Right lobe of liver (tissue), 6 donors: Measurements from ENCODE around the gene ELFN1. TPM values are rescaled to one million over a fixed set of nuclear protein-coding genes. Genes with fewer than 3 reads are reported as not detected.

ENCODE experiments used
- ATAC-seq, 4 donors: fragments of 200-7000 bp; cut with Tn5 transposase; one replicate each; pipeline ENCODE4 v1.9.1; 2020; ENCODE audit warnings: mild to moderate bottlenecking in 4 of 4, moderate library complexity in 4 of 4
- DNase-seq, 3 donors: peaks; one replicate each; pipeline ENCODE4 v3.0.0-alpha.2; 2020
- H3K27ac ChIP-seq, 3 donors: fragments of 200-600 bp; one replicate each; pipeline ENCODE4 v1.8.0; 2022
- H3K27me3 ChIP-seq, 2 donors: fragments of 200-600 bp; one replicate each; pipeline ENCODE4 v1.8.0; 2022
- H3K36me3 ChIP-seq, 4 donors: fragments of 200-600 bp; sonication (generic) in 1 of 4; one replicate each; pipeline versions ENCODE4 v1.5.1 to v1.8.0; 2017 to 2022; ENCODE audit warnings: control low read depth in 1 of 4
- H3K4me1 ChIP-seq, 4 donors: fragments of 200-600 bp; sonication (generic) in 1 of 4; one replicate each; pipeline versions ENCODE4 v1.5.1 to v1.8.0; 2017 to 2022; ENCODE audit warnings: control low read depth in 1 of 4
- H3K4me3 ChIP-seq, 3 donors: fragments of 200-600 bp; one replicate each; pipeline ENCODE4 v1.8.0; 2022
- H3K9me3 ChIP-seq, 4 donors: fragments of 200-600 bp; sonication (generic) in 1 of 4; one replicate each; pipeline versions ENCODE4 v1.5.1 to v1.8.0; 2017 to 2022; ENCODE audit warnings: control low read depth in 1 of 4
- POLR2A ChIP-seq: fragments of 450-650 bp; IDR thresholded peaks from one replicate; pipeline ENCODE4 v1.6.1; 2017; ENCODE audit warnings: antibody characterized with exemption, mild to moderate bottlenecking
- WGBS: methylation state at CpG from one replicate; pipeline ENCODE4 v1.1.6; 2018; ENCODE audit warnings: low coverage, low lambda C conversion rate; ENCODE audit not compliant: insufficient coverage; ENCODE audit errors: missing lambda C conversion rate; 5-methylcytosine and 5-hydroxymethylcytosine counted together
- intact Hi-C, 2 donors: fragments of 100-400 bp; cut with DNase I; formaldehyde crosslinking; loops; one replicate each; pipeline versions ENCODE4 v1.11.2 to v1.14.1; 2022
- total RNA-seq, 6 experiments: library from RNA; depleted of rRNA in 2 of 6; stranded (reverse); fragments of >200 nt in 2 of 6; fragmentation: NEBNext Ultra II Directional in 3 of 6; extraction: Animal tissue kit (Norgen Biotek cat#: 25700) in 3 of 6; gene quantifications; one replicate each; pipeline versions ENCODE4 v1.1.0 to v1.2.4, GENCODE V29; 2016 to 2023
- TF ChIP-seq, protein P1 (sequence below), 4 donors: fragments of 200-600 bp in 3 of 4; fragments of 450-650 bp in 1 of 4; IDR thresholded peaks; one replicate each; pipeline versions ENCODE4 v1.5.1 to v1.8.0; 2016 to 2022; ENCODE audit warnings: antibody characterized with exemption in 4 of 4, mild to moderate bottlenecking in 2 of 4
- donor health status: DM: no; HTN: yes; CAD: no.
- donor health status: DM: no; HTN: no; CAD: no.
- donor health status: DM: no; HTN: no; CAD: no.
- donor health status: DM: no; HTN: yes; CAD: no.
- donor health status: DM: no; HTN: yes; CAD: no.

ELFN1 gene
- total RNA-seq, 6 experiments from 2014 or later, result 5.4 to 13.0 (median 7.5) TPM

DNA sequence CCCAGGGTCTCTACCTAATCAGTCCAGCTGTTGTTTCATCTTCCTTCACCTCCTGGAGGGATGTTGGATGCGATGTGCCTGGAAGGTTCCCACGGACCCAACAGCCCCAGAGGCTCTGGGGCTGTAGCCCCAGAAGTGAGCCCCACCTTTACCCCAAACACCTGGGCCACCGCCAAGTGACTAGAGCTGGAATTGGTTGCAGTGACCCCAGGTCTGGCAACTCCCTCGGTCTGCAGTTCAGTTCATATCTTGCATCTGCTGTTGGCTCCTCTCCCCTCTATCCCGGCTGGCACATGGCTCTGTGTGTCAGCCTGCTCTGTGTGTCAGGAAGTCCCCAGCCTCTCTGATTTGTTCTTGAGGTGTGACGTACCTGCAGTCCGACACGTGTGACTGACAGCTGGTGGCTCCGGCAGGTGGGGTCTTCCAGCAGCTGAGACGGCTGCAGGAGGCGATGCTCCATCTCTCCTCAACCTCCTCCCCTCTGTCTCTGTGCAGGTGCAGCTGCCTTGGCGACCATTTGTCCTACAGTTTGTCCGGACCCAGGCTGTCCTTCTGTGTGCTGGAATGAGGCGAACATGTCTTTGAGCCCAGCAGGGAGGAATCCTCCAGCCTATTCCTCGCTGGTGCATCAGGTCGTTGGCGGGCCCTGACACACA, 38.6 kb downstream of the ELFN1 start:
- Histone ChIP-seq H3K4me1 (peaks cover 0 to 36% (median 10%) of the 10 kb centered on the region in 4 donors), H3K4me3 (no peak overlapping the region), H3K9me3 (no peaks in the 10 kb centered on the region), H3K36me3 (no peaks in the 10 kb centered on the region), H3K27ac (peak overlapping the region in 2 of 3 donors; percentile 47 to 70), H3K27me3 (no peaks in the 10 kb centered on the region)
- TF ChIP-seq, protein P1, sequence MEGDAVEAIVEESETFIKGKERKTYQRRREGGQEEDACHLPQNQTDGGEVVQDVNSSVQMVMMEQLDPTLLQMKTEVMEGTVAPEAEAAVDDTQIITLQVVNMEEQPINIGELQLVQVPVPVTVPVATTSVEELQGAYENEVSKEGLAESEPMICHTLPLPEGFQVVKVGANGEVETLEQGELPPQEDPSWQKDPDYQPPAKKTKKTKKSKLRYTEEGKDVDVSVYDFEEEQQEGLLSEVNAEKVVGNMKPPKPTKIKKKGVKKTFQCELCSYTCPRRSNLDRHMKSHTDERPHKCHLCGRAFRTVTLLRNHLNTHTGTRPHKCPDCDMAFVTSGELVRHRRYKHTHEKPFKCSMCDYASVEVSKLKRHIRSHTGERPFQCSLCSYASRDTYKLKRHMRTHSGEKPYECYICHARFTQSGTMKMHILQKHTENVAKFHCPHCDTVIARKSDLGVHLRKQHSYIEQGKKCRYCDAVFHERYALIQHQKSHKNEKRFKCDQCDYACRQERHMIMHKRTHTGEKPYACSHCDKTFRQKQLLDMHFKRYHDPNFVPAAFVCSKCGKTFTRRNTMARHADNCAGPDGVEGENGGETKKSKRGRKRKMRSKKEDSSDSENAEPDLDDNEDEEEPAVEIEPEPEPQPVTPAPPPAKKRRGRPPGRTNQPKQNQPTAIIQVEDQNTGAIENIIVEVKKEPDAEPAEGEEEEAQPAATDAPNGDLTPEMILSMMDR (IDR thresholded peaks at IDR 0.05), result no peak
- TF ChIP-seq POLR2A, result no peak
- peak; percentile 55 to 88 (median 77) for DNase-seq
- intact Hi-C loops, result loop anchor here in 1 of 2 donors (5.0 kb wide), 1 partner anchor 36 kb away; the partner anchor contains the start of gene ELFN1
- 67% methylated on average over 1 of the region's 17 CpGs for WGBS
- peak; percentile 68 to 72 (median 69) for ATAC-seq

GRCh38 chr7:1709281-1709680, 39.2 kb downstream of the ELFN1 start:
- no peak overlapping the region for H3K4me3 ChIP-seq
- 91% methylated on average over 4 of the region's 10 CpGs for WGBS
- DNase-seq (peak in 1 of 3 donors; percentile 18), ATAC-seq (no peak)
- no peaks in the 10 kb centered on the region for H3K9me3 ChIP-seq
- TF ChIP-seq, protein P1 (IDR thresholded peaks at IDR 0.05), result no peak
- TF ChIP-seq POLR2A, result no peak
- no peaks in the 10 kb centered on the region for H3K36me3 ChIP-seq
- no peaks in the 10 kb centered on the region for H3K27me3 ChIP-seq
- H3K27ac ChIP-seq, result peak overlapping the region in 1 of 3 donors; percentile 45
- peaks cover 0 to 39% (median 12%) of the 10 kb centered on the region in 4 donors for H3K4me1 ChIP-seq
- intact Hi-C loops, result loop anchor here in 1 of 2 donors (5.0 kb wide), 1 partner anchor 37 kb away; the partner anchor contains the start of gene ELFN1

DNA sequence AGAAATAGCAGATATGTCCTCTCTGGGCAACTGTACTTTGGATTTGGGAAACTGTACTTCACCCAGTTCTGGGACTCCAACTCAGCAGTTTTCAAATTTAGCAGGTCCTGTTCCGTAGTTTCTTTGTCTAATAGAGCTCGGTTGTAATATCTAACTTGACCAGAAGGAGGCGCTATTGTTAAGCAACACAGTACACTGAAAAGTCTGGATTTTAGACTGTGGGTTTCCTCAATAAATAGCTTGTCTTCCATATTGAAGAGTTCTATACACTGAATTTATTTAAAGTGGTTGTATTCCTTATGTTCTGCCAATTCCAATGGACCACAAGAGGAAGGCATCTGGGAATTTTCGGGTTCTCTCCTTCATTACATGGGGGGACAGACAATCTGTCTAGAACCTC, 39.8 kb downstream of the ELFN1 start:
- no peak for ATAC-seq
- H3K4me1 ChIP-seq, result peaks cover 0 to 41% (median 15%) of the 10 kb centered on the region in 4 donors
- WGBS, result 88% methylated on average over 4 of the region's 4 CpGs

DNA sequence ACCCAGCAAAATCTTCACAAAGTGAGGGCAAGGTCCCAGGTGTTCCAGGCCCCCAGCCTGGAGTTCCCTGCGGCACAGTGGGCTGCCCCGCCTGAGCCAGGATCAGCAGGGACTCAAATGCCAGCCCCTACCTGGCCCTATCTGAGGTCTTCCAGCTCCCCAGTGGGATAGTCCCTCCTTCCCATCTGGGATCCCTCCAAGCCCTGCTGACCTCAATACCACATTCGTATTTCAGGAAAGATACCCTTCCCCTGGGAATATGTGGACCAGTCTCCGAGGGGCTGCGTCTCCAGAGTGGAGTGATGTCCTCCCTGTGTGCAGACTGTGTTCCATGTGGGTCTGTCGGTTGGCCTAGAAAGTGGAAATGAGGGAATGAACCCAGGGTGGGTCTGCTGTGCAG, 40.9 kb downstream of the ELFN1 start:
- H3K36me3 ChIP-seq, result no peaks in the 10 kb centered on the region
- intact Hi-C loops, result no loop called here
- no peaks in the 10 kb centered on the region for H3K27me3 ChIP-seq
- H3K4me1 ChIP-seq, result peaks cover 0 to 51% (median 20%) of the 10 kb centered on the region in 4 donors
- DNase-seq (peak in 1 of 3 donors; percentile 14), ATAC-seq (no peak)
- WGBS, result 83% methylated on average over 4 of the region's 6 CpGs
- H3K27ac ChIP-seq, result no peak overlapping the region
- no peaks in the 10 kb centered on the region for H3K9me3 ChIP-seq
- H3K4me3 ChIP-seq, result no peak overlapping the region
- no peak for TF ChIP-seq POLR2A
- TF ChIP-seq, protein P1 (IDR thresholded peaks at IDR 0.05), result no peak

More for the DNA sequence above, 39.8 kb downstream of the ELFN1 start:
- DNase-seq, result no peak
- no peak overlapping the region for H3K4me3 ChIP-seq
- intact Hi-C loops, result loop anchor here in 1 of 2 donors (5.0 kb wide), 1 partner anchor 38 kb away; the partner anchor contains the start of gene ELFN1
- H3K27me3 ChIP-seq, result no peaks in the 10 kb centered on the region
- TF ChIP-seq, protein P1 (IDR thresholded peaks at IDR 0.05), result peak; percentile 21 to 48 (median 38)
- no peak for TF ChIP-seq POLR2A
- no peak overlapping the region for H3K27ac ChIP-seq
- no peaks in the 10 kb centered on the region for H3K9me3 ChIP-seq
- H3K36me3 ChIP-seq, result no peaks in the 10 kb centered on the region
